HG03175 (cell line): Measurements from ENCODE around the gene ASB1.
"Not testable (repeated sequence)": the region's sequence is repeated elsewhere in the genome, so short reads cannot be mapped to it uniquely, and the experiment has no call there.

Source experiments
- ATAC-seq: cut with Tn5 transposase; IDR thresholded peaks from one replicate; pipeline ENCODE4 v1.9.1; 2021; ENCODE audit warnings: mild to moderate bottlenecking, moderate library complexity; ENCODE audit not compliant: unreplicated experiment

ASB1 gene

DNA sequence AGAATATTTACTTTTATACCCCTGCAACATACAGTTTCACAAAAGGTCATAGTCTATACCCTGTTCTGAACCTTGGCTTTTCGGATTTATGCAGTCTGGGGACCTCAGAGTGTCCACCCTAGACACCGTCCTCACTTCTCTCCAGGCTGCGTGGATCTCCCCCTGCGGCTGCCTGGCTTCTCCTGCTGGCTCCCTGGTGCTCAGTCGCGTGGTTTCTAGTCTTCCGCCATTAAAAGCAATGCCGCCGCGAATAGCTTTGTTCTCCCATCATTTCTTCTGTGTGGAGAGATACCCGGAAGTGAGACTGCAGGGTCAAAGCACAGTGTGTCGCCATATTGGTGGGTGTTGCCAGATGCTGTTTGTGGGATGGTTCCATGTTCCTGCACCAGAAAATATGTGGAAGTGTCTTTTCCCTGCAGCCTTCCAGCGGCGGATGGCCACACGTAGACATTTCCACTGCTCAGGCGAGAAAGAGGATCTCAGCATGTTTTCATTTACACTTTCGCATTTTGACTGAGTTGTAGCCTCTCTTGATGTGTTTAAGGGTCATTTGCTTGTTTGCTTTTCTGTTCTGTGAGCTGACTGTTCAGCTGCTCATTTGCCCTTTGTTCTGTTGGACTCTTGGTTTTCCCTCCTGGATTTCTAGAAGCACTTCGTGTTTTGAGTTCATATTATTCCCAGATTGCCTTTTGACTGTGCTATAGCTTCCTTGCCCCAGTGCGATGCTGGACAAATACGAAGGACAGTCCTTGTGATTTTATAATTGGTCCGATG lies 22.9 kb upstream of the ASB1 start:
- ATAC-seq: no peak

DNA sequence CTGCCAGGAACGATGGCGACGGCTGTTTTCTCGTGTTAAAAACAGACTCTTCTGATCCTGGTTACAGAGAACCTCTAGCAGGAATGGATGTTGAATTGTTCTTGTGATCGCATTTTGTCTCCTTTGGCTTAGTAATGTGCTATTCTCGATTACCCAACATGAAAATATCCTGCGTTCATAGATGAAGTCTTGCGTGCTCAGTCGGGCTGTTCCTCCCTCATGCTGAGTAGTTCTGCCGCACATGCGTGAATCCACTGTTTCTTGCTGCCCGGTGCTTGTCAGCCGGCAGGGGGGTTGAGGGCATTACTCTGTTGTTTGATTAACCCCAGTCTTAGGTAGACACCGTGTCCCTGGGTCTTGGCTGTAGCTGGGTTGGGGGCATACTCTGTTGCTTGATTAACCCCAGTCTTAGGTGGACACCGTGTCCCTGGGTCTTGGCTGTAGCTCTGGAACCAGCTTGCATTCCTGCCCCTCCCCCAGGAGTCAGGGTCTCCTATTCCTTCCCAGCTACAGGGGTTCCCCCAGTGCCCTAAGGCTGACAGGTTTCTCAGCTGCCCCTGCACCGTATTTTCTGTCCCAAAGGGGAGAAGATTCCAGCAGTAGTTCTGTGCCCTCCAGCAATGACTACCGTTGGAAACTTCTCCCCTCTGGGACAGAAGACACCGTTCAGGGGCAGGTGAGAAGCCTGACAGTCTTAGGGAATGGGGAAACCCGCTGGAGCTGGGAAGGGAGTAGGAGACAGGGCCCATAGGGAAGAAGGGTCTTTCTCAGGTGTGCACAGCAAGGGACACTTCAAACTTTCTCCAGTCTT lies 22.1 kb upstream of the ASB1 start:
- no peak for ATAC-seq

DNA sequence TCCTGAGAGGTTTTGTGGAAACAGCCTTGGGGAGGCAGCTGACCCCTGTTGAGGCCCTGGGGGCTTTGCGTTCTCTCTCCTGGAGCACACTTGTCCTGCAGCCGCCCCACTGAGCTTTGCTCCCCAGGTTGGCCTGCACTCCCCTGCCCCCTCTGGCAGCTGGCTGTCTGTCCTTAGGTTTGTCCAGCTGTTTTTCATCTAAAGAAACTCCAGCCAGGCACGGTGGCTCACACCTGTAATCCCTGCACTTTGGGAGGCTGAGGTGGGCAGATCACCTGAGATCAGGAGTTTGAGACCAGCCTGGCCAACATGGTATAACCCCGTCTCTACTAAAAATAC lies 21.5 kb upstream of the ASB1 start:
- not testable (repeated sequence) for ATAC-seq

DNA sequence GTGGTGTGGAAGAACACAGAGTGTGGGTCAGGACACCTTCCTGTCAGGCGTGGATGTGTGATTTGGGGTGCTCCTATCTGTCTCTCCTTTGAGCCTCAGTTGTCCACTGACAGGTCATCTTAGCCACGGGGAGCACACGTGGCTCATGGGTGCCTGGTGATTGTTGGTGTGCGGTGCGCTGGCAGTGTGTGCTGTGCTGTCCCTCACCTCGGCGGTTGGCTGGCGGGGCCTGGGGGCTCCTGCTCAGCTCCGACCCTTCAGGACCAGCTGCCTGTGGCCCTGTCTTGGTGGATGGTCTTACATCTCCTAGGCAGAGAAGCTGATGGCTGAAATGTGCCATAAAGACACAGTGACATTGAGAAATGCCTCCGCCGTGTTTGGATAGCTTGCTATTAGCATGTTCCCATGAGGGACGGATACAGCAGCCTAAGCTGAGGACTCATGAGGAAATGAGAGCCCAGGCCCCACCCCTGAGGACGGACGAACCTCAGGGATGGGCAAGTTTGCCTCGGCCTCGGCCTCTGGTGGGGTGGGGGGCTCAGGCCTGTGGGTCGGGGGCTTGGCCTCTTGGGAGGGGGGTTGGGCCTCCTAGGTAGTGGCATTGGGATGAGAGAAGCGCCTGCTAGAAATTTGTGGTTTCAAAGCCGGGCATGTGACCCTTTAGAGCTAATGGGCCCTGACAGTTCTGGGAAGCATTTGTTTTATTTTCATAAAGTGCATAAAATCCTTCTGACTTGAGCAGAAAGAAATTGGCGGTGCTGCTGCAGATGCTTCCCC lies 20.3 kb upstream of the ASB1 start:
- no peak for ATAC-seq

DNA sequence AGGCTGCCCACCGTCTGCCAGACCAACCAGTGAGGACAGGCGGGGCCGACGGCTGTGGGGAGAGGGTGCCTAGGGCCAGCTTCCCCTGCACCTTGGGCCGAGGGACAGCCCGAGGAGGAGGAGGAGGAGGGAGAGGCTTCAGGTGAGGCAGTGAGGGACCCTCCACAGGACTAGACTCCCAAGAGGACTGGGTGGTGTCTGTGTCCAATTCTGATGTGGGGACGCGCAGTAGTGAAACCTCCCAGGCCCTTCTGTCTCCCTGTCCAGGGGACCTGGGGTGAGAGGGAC lies 19.8 kb upstream of the ASB1 start:
- ATAC-seq: no peak

DNA sequence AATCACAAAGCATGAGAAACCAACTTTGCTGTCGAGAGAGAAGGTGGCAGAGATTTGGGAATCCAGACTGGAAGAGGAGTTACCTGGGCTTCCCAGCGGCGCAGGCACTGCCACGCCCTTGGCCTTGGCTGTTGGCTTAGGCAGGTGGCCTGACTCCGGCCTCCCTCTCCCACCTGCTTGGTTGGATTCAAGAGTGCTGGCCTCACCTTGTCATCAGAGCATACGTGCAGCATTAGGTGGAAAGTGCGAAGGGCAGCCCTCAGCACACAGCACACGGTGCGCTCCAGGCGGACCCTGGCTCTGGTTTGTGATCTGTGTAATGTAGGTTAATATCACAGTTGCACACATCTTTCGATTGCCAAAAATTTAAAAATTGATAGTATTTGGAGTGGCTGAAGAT lies 19.2 kb upstream of the ASB1 start:
- ATAC-seq: no peak

DNA sequence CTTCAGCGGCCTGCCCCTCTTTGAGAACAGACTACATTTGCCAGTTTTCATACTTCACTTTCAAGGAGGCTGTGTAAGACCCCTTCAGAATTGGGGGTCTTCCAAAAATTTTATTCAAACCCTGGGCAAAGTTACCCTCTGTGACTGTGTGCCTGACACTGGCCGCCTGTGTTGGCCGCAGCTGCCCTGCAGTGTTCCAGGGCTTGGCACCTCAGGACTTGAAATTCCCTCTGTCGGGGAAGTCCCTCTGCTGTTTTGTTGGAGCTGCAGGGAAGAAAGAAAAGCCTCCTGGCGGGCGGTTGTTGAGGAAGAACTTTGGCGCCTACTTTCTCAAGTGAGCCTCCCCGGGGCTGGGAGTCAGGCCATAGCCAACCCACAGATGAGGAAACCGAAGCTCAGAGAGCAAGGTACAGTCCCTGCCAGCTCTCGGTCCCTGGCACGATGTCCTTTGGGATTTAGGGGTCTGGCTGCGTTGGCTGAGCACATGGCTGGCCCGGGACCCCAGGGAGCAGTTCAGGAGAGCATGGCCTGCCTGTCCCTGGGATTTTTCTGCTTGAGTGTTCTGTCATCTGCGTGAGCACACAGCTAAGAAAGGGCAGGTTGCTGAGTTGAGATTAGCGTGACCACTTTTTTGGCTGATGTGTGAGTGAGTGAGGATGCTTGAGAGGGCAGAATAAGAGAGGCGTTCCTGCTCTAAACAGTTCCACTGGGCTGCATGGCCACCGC lies 17.9 kb upstream of the ASB1 start:
- no peak for ATAC-seq

DNA sequence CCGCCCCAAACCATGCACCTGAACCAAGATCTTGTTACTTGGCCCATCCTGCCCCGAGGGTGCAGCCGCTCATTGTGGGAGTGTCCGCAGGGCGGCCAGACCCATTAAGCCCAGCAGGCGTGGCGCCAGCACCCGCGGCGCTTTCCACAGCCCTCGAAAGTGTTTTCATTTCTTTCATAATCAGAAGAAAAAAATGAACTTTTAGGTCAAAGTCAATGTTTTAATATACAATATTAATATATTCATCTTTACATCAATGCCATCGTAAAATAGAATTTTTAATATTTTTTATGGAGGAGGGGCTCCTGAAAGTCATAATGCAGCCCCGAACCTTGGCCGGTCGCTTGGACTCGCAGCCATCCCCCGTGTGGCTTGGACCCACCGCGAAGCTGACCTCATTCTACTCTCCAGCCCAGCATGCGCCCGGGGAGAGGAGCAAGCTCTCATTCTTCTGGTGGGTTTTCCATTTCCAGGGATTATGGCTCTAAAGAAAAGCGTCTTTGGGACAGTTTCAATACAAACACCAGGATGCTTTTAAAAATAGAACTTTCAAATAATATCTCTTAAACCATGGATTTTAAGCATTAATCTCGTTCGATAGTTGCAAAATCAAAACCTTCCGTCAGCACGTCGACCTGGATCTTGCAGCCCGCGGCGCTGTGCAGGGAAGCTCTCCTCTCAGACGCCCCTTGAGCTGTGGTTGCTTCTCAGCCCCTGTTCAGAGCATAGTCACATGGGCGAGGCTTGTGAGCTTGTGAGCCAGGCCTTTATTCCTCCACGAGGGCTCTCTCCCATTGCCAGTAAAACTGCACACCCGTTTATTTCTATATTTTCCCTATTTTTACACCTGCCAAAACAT lies 17.2 kb upstream of the ASB1 start:
- no peak for ATAC-seq

DNA sequence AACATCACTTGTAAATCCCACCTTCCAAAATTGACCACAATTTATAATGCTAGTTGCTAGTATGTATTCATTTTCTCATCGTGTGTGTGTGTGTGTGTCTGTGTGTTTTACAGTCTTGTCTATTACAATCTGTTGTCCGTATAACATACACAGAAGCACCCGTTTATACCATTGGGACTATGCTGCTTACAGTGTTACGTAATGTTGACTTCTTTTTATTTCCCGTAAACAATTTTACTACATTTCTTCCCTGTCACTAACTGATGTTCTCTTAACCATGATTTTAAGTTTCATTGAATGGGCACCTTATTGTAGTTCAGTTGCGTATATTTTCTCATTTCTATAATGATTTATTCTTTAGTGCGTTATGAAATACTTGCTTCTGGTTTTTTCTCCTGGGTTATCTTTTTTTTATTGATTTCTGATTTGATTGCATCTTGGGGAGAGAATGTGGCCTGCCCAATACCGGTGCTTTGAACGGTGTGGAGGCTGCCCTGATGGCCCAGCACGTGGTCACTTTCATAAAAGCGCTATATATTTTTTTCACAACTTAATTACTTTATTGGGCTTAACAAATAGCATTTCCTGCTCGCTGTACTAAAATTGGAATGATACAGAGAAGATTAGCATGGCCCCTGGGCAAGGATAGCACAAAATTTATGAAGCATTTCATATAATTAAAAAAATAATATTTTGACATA lies 14.5 kb upstream of the ASB1 start:
- no peak for ATAC-seq

DNA sequence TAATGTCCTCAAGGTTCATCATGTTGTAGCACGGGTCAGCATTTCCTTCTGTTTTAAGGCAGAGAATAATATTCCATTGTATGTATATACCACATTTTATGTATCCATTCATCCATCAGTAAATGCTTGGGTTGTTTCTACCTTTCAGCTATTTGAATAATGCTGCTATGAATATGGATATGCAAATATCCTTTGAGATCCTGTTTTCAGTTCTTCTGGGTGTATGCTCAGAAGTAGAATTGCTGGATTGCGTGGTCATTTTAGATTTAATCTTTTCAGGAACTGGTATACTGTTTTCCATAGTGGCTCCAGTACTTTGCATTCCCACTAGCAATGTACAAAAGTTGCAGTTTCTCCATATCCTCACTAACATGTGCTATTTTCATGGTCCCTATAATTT lies 13.4 kb upstream of the ASB1 start:
- no peak for ATAC-seq

DNA sequence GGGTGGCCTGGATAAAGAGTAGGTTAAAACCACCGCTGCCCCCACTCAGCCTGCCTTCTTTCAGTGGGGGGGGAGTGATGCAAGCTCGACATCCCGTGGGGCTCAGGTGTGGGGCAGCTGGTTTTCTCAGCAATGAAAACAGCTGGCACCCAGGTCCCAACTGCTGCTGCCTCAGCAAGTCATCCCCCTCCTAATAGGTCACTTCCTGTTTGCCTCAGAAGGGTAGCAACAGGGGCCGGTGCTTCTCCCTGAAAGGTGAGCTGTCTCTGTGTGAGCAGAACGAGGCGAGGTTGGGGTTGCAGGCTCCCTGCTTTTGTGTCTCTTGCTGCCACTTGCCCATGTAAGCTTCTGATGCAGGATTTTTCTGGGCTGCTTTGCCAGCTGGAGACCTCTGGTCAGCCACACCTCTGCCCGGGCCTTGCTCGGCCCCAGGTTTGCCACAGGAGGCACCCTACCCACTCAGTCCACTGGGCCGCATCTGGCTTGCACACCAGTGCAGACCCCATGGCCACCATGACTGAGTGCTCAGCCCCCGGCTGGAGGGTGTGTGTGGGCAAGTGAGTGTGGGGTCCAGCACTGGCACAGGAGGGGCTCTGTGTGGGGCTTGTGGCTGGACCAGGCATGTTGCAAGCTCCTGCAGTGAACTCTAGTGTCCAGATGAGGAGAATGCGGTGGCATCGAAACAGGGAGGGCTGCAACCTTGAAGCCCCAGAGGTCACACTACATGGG lies 11.5 kb upstream of the ASB1 start:
- ATAC-seq: no peak

DNA sequence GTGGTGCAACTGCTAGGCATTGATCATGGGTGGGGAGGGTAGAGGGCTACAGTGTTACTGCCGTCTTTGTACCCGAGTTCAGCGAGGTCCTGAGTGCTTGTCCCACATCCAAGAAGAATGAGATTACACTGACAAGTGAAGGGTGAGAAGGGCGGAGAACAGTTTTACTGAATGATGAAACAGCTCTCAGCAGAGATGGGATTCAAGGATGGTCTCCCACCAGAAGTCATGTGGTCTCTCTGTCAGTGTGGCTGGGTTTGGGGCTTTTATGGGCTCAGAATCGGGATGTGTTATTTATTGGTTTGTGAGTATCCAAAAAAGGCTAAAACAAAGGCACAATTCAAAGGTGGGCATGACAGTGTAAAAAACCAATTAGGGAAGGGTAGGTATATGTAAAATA lies 10.8 kb upstream of the ASB1 start:
- ATAC-seq: no peak

DNA sequence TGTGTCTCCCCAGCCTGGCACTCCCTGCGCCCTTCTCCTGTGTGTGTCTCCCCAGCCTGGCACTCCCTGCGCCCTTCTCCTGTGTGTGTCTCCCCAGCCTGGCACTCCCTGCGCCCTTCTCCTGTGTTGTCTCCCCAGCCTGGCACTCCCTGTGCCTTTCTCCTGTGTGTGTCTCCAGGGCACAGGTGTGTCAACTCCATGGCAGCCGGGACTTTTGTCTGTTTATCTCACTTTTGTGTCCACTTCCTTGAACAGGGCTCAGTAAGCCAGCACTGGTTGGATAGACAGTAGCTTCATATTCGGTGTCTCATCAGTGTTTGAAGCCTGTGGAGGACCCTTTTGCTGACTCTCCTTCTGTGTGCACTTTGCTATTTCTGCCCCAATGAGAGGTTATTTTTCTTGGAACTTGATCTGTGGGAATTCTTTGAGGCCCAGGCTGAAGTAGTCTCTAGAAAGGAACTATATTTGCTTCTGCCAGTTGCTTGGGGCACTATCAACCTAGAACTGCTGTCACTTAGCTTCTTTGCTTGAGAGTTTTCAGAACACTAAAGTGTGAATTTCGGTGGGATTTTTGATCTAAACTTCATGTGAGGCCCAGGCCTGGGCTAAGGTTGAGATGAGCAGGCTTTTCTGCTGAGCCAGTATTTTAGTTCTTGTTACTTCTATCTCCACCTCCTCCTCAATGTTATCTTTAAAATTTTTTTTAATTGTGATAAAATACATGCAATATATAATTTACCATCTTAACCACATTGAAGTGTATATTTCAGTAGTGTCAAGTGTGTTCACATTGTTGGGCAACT lies 8.3 kb upstream of the ASB1 start:
- no peak for ATAC-seq

DNA sequence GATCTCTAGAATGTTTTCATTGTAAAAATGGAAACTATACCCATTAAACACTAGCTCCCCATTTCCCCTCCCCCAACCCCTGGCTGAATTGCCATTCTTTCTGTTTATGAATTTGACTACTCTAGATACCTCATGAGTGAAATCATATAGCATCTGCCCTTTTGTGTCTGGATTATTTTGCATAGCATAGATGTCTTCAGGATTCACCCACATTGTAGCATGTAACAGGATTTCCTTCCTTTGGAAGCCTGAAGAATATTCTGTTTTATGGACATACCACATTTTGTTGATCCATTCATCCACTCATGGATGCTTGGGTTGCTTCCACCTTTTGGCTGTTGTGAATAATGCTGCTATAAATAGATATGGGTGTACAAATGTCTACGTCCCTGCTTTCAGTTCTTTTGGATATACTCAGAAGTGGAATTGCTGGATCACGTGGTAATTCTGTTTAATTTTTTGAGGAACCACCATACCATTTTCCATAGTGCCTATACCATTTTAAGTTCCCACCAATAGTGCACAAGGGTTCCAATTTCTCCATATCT lies 7.7 kb upstream of the ASB1 start:
- ATAC-seq: no peak

DNA sequence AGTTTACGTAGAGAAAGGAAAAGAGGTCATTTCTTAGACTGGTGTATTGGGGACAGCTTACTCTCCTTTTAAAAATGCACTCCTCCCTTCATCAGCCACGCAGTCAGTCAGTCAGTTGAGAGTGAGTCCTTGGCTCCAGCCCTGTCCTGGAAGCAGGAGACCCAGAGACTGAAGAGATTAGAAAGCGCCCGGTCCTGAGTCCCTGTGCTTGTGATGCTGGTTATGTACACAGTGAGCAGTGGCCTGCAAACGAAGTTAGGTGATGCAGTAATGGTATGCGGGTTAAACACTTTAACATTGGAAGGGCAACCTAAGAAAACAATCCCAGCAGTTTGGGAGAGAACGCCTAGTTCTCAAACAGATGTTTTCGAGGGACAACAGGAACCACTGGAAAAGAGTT lies 6.3 kb upstream of the ASB1 start:
- ATAC-seq: no peak

DNA sequence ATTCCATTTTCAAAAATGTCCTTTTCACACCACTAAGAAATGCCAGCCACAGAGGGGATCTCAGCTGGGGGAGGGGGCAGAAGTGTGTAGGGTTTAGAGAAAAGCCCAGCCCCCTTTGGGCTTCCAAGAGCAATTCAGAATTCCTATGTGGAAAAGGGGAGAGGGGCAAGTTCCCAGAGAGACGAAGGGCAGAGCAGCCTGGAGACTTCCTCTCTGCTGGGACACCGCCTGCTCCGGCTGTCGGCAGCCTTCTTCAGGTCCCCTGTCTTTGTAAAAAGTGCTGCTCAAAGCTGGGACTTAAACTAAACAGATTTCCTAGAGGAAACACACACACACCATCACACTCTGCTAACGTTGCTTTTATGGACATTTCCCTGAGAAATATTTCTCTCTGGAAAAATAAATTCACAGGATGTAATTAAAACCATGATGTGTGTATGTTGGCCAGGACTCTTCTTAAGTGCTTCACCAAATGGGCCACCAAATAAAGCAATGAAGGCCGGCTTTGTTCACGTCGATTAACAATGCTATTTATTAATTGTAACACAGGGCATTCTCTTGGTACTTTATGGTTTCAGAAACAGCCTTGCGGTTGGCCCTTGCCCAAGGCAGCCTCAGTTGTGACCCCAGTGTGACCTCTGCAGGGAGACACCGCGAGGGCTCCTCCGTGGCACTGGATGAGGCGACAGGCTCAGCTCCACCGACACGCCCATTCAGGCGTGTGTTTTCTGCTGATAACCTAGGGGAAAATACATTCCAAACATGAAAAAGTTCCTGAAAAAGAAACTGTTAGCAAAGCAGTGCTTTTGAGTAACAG lies 5.6 kb upstream of the ASB1 start:
- ATAC-seq: no peak

DNA sequence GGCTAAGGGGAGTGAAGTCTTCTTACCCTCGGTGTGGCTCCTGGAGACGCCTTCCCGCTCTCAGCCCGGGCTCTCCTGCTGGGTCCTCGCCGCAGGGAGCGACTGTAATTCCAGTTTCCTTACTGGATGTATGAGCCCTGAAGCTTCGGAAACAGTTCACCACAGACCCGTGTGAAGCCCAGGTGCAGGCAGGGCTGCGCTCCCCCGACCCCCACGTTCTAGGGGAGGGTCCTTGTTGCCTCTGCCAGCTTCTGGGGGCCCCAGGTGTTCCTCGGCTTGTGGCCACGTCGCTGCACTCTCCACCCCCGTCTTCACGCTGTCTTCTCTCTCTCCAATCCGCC lies 5.1 kb upstream of the ASB1 start:
- no peak for ATAC-seq
